GM21381 (cell line): ENCODE measurements around the gene RGS3.
"Not testable (repeated sequence)": the region's sequence is repeated elsewhere in the genome, so short reads cannot be mapped to it uniquely, and the experiment has no call there.

Experiments used
- ATAC-seq: cut with Tn5 transposase; IDR thresholded peaks from one replicate; pipeline ENCODE4 v1.9.1; 2021; ENCODE audit warnings: mild to moderate bottlenecking, moderate library complexity; ENCODE audit not compliant: unreplicated experiment

RGS3 gene

DNA sequence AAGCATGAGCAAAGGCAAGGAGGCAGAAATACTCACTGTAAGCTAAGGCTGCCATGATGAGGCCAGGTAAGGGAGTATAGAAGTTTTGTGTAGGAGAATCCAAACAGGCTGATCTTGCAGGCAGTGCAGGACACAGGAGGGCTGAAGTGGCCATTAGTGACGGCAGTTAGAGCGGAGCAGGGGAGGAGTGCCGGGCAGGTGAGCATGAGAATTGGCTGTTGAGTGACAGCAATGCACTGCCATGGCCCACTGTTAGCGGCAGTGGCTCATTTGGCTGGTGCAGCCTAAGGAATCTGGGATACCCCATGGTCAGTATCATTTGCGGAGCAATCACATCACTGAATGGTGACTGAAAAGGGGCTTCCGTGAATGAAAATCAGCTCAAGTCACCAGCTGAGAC, 22.8 kb downstream of the RGS3 start:
- ATAC-seq, result no peak

DNA sequence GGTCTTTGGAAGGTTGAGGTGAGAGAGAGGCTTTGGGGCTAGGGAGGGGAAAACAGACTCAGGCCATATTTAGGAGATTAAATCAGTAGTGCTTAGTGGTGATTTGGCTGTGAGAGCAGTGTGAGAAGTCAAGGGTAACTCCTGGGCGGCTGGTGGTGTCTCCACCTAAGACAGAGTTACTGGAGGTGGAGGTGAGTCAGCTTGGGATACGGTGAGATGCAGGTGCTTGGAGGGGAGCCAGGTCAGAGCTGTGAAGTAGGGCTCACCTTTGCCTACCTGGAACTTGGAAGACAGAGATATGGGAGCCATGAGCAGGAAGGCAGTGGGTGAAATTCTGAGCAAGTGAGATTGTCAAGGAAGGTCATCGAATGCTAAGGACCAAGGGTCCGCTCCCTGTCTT, 24.5 kb downstream of the RGS3 start:
- no peak for ATAC-seq

DNA sequence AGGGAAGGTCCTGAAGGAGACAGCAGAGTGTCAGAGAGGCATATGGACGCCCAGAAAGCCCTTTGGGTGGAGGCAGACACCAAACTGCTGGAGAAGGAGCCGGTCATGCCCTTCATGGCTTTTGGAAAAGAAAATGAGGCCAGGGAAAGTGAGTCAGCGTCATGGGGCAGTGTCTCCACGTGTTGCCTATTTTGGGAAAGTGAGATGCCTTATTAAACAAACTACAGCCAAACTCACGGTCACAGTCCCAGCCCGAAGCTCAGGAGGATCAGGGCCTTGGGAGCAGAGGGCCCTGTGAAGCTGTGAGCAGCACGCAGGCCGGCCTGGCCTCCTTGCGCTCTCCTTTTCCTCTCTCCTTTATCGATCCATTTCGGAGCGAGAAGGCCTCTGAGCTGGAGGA, 25.0 kb downstream of the RGS3 start:
- ATAC-seq, result no peak

DNA sequence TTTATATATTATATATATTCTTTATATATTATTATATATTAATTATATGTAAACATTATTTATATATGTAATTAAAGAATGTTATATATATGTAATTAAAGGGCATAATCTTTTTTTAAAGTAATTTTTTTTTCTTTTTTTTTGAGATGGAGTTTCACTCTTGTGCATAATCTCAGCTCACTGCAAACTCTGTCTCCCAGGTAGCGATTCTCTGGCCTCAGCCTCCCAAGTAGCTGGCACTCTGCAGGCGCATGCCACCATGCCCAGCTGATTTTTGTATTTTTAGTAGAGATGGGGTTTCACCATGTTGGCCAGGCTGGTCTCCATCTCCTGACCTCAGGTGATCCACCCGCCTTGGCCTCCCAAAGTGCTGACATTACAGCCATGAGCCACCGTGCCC, 27.6 kb downstream of the RGS3 start:
- ATAC-seq, result not testable (repeated sequence)

DNA sequence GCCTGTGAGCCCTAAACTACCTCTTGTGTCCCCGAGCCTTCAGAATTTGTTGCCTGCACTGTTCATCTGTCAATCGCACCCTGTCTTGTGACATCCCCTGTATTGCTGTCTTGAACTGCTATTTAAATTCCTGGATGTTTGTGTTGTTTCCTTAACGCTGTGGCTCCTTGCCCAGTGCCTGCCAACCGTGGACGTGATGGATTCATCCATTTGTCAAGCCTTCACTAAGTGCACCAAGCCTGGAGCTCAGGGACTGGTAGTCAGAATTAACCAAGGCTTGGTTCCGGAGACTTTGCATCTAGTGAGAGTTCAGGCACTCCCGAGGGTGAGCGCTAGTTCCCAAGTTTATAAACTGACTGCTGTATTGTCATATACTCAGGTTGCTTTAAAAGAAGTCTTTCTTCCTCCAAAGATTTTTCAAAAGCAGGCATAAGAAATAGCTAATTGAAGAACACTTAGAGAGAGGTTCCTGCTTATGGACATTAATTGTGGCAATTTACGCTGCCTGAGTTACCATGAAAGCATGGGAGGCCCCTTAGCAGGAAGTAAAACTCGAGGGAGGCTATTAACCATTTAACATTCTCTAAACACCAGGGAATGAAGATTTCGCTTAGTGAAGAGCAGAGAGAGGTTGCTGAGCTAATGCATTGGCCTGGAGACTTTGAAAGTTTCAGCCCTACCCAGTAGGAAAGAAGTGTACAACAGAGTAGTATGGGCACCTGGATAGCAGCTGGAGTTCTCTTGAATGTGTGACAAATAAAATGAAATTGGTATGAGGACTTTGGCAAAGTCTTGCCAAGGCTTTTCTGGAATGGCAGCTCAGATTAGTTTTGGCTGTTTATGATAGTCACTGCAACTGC, 29.0 kb downstream of the RGS3 start:
- ATAC-seq, result no peak

DNA sequence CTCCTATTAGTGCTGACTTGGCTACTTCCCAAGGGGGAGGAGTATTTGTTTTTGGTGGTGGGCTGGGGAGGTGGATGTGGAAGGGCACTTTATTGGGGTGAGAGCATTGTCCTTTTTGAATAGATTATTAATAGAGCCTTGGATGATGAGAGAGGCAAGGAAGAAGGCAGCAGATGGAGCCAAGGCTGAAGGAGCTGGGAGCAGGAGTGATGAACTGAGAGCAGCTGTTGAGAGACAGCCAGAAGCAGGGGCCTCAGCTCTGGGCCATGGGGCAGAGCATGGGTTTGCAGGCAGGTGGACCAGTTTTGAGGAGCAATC, 29.6 kb downstream of the RGS3 start:
- no peak for ATAC-seq

DNA sequence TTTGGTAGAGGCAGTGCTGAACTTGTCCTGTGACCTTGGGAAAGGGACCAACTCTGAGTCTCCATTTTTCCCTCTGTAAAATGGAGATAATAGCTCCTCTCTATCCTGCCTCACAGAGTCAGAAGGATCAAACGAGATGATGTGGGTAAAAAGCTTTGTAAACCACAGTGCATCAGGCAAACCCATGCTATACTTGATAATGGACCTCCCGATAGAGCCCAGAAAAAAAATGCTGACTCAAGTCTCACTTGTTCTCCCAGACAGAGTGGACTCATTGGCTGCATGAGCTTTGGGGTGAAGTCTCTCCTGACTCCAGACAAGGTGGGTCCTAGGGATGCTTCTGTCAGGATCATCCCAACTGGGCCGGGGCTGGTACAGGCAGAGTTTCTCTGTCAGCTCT, 32.0 kb downstream of the RGS3 start:
- ATAC-seq, result no peak

DNA sequence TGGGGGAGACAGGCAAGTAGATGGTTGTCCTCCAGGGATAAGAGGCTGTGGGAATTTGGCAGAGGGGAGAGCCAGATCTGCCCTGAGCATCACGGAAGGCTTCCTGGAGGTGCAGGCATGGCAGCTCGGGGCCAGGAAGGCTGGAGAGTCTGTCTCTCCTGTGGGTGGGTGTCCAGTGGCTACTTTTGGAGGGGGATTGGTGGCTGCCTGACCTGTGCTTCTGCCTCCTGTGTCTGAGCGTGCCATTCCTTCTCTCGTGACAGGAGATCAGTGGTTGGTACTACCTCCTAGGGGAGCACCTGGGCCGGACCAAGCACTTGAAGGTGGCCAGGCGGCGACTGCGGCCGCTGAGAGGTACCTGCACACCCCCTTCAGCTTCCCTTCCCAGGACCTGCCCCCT, 33.5 kb downstream of the RGS3 start:
- no peak for ATAC-seq

DNA sequence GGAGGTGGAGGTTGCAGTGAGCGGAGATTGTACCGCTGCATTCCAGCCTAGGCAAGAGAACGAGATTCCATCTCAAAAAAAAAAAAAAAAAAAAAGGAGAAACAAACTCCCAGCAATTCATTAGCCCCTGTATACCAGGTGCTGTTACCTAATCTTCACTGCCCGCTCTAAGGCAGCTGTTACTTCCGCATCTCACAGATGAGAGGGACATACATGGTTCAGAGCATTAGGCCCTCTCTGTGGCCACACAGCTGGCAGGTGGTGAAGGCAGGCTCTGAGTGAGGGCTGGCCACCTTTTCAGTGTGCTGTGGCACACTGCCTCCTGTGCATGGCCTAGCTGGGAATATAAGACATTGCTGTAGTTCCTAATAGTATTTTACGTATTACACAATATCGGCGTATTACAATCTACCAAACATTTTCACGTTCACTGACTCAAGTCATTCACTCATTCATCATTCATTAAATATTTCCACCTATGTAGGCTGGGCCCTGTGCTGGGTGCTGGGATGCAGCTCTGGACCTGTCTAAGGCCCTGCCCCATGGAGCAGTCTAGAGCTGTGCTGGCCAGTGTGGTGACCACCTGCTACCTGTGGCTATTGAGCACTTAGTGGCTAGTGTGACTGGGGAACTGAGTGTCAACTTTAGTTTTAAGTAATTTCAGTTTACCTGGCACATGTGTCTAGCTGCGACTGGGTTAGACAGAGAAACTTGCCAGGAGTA, 35.8 kb downstream of the RGS3 start:
- no peak for ATAC-seq

DNA sequence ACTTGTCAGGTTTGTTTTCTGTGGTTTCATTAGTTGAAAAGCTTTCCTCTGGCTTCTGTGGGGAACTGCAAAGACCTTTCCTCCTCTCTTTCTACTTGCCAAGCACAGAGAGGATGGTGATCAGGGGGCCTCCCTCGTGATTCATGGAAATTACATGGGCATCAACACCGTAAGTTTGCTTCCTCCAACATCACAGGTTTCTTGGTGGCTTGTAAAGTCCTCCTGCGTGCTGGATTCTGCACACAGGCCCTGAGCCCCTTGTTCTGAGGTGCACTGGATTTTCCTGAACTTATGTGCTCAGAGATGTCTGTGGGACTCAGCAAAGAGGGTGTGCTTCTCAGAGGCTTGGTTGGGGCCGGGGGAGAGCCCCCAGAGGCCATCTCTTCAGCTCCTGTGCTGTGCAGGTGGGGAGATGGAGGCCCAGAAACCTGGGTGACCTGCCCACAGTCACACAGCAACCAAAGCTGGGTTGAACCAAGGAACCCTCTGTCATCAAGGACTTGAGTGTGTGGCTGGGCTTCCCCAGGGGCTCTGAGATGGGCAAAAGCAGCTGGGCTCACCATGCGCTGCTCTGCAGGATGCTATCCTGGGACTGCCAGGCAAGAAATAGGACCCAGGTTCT, 36.5 kb downstream of the RGS3 start:
- ATAC-seq, result no peak

DNA sequence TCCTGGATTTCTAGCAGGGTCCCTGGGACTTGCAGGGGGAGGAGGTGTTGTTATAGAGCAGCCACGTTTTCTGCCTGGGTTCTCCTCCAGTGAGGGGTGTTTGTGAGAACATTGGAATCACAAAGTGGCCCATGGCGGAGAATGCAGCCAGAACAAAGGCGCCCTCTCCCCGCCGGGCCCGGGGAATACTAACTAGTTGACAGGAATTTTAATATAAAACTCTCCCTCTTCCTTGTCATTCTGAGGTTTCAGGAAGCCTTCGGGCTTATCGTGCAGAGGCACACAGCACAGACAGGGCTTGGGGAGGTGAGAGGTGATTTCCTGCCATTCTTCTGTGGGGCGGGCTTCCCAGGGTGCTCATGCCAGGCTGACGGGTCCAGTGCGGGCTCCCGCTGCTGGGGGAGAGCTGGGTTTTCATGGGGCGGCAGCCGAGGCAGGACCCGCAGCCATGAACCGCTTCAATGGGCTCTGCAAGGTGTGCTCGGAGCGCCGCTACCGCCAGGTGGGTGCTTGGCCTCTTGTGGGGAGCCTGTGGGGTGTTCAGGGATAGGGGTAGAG, 37.7 kb downstream of the RGS3 start:
- ATAC-seq, result no peak

DNA sequence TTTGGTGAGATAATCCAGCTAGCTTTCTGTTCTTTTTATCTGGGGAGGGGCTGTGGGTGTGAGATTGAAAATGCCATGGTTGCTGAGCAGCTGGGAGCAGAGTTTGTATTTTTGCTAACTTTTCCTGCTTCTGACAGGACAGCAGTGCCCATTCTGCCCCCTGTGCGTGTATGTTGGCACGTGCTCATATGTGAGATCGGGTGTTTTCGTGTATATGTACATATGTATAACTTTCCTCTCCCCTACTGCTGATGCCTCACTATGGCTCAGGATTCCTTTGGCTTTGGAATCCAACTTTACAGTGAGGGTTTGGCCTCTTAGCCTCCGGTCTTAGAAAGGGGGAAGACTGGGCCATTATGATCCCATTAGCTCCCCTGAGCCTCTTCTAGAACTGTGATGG, 38.3 kb downstream of the RGS3 start:
- no peak for ATAC-seq

DNA sequence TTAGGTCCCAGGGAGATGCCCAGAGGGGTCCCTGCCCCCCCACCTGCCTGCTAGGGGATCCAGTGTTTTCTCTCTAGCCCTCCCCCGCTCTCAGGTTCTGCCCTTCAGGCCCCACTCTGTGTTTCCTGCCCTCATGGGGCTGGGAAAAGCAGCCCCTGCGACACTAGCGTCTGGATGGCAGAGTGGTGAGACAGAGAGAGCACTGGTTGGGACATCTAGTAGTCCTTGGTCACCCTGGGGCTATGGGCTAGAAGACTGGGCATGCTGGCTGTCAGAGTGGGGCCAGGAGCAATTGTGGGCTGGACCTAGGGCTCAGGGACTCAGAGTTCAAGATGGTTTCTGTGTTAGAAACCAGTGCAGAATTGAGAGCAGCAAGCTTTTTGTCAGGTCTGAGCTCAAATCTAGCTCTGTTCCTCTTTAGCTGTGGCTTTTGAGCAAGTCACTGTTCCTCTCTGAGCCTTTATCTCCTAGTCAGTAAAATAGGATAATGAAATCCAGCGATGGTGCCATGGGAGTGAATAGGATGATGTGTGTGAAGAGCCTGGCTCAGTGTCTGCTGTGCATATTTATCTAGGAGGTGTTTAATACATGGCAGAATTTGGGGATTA, 39.0 kb downstream of the RGS3 start:
- no peak for ATAC-seq

DNA sequence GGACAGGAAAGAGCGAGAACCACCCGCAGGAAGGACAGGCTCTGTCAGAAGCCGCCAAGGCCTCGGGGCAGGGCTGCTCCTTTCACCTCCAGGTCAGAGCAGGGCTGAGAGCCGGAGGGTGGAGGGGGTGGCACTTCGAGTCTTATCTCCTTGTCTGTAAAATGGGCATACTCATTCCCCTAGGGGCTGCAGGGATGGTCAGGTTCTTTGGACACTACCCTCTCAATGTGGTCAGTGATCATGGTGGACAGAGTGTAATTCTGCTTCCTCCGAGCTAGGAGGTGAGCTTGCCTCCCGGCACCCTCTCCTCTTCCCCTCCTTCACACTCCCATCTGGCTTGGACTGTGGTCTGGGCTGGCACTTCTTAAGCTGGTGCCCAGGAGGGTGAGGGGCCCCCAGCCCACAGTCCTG, 39.6 kb downstream of the RGS3 start:
- no peak for ATAC-seq

DNA sequence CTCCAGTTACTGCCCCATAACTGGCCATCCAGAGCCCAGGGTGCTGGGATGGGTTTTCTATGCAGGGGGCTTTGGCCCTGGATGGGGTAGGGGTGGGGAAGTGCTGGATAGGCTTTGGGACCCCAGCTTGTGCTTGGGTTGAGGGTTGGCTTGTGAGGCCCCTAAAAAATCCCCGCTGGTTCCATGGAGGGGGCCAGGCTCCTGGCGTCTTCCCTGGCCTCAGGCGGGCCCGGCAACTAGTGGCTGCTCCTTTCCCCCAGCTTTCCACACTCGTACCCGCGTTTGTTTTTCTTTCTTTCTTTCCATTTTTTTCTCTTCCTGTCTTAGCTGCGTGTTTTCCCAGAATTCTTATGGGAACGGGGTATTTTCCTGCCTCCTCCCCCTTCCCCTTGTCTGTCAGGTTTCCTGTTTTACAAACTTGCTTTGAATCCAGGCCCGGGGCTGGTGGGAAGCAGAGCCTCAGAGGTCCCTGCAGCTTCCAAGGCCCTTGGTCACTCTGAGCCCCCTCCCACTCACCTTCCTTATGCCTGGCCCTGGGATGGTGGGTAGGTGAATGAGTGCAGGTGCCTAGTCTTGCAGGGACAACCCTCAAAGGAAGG, 40.2 kb downstream of the RGS3 start:
- no peak for ATAC-seq

DNA sequence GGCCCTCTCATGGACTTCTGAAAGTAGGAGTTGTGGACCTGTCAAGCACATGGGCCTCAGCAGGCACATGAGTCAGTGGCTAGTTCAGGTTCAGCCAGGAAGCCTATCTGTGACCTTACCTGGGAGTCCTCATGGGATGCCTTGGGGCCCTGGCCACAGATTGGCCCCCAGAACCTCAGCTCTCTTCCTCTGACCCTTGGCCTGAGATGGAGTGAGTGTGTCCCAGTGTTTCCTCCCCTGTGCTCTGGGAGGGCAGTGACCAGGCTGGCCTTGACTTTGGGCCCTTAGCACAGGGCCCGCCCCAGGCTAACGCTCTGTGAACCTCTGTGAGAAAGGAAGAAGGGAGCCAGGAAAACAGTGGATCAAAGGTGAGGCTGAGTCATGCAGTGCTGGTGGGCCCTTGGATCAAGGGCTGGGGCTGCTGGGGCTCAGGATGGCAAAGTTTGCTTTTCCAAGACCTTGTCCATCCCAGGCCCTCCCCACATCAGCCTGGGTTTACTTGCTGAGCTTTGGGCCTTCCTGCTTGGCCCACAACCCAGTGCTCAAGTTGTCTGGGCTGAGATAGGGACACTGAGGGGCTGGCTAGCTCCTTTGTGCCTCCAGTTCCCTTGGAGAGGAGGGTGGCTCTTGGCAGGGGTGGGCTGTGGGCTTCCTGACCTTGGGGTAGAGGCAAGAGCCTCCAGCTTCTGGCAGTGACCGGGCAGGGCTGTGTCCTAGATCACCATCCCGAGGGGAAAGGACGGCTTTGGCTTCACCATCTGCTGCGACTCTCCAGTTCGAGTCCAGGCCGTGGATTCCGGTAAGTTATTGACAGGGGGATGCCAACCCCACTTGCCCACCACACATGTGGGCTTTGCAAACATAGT, 41.4 kb downstream of the RGS3 start:
- ATAC-seq, result no peak

DNA sequence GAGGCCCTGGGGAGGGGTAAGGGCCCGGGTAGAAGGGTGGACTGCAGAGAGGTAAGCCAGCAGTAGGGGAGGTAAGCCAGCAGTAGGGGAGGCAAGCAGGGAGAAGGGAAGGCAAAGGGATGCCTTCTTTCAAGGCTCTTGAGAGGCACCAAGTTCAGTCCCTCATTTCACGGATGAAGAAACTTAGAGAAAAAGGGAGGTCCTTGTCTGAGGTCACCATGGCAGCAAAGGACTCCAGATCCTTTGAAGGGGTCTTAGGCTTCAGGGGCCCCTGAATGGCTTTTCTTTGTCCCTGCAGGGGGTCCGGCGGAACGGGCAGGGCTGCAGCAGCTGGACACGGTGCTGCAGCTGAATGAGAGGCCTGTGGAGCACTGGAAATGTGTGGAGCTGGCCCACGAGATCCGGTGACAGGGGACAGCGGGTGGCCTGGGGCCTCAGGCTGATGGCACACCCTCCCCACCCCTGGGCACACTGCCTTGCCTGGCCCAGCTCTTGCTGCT, 42.6 kb downstream of the RGS3 start:
- ATAC-seq, result no peak

DNA sequence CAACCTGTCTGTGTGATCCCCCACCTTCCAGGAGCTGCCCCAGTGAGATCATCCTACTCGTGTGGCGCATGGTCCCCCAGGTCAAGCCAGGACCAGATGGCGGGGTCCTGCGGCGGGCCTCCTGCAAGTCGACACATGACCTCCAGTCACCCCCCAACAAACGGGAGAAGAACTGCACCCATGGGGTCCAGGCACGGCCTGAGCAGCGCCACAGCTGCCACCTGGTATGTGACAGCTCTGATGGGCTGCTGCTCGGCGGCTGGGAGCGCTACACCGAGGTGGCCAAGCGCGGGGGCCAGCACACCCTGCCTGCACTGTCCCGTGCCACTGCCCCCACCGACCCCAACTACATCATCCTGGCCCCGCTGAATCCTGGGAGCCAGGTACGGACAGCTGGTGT, 43.7 kb downstream of the RGS3 start:
- no peak for ATAC-seq

DNA sequence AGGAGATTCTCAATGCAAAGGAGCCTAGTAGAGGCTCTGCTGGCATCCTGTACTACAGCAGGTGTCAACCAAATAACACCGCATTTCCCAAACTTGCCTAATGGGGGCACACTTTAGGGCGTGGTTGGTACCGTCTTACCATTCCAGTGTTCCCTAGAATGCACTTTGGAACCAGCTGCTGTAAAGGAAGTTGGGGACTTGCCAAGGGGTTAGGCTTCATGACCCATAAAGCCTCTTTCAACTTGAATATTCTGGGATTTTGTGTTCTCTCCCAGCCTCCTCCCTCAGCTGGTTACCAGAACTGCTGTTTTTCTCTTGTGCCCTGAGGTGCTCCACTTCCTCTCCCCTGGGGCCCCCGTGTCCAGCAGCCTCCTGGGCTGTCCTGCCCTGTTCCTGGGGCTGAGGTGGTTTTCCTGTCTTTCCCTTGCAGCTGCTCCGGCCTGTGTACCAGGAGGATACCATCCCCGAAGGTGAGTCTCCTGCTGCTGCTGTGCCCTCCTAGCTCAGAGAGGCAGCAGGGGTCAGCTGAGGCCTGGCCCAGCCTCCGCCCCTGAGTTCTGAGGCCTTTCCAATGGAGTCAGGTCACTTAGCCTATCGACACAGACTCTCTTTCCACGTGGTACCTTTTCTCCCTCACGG, 44.7 kb downstream of the RGS3 start:
- no peak for ATAC-seq
